PC-3 (cell line): ENCODE results near the gene PLPP1. TPM values are rescaled to one million over a fixed set of nuclear protein-coding genes. Genes with fewer than 3 reads are reported as not detected.

Source experiments
- ATAC-seq: fragments of 200-7000 bp; cut with Tn5 transposase; 2 replicates; pipeline ENCODE4 v1.9.1; 2020; ENCODE audit warnings: mild to moderate bottlenecking, moderate library complexity
- BruUV-seq: library from RNA; stranded (reverse); fragments of 400-500 nt; replicated peaks from 2 replicates; lab custom pipeline; 2021; lab: Mats Ljungman, UMichigan
- CTCF ChIA-PET: fragments of 300-600 bp; sonication (Branson Sonifier 250); formaldehyde crosslinking; loops from one replicate; lab custom pipeline; 2022; ENCODE audit warnings: antibody characterized with exemption; lab: Charles Lee
- POLR2A ChIA-PET: fragments of 300-600 bp; sonication (Branson Sonifier 250); formaldehyde crosslinking; loops from one replicate; lab custom pipeline; 2022; ENCODE audit warnings: antibody characterized with exemption; ENCODE audit not compliant: unreplicated experiment; lab: Charles Lee
- DNase-seq: peaks from one replicate; pipeline ENCODE4 v3.0.0-alpha.2; 2015
- H2AFZ ChIP-seq: fragments of 300-600 bp; sonication (generic); 2 replicates; pipeline ENCODE4 v1.6.0; 2016; ENCODE audit warnings: antibody characterized with exemption, low read length
- H3F3A ChIP-seq: fragments of 300-600 bp; sonication (generic); one replicate; pipeline ENCODE4 v1.6.0; 2017; ENCODE audit warnings: antibody characterized with exemption, low read length, control low read depth, mild to moderate bottlenecking; ENCODE audit not compliant: unreplicated experiment
- H3K27ac ChIP-seq: fragments of 300-600 bp; sonication (generic); 2 replicates; pipeline ENCODE4 v1.5.1; 2016; ENCODE audit warnings: mild to moderate bottlenecking, low read length
- H3K27me3 ChIP-seq: fragments of 300-600 bp; sonication (generic); 2 replicates; pipeline ENCODE4 v1.6.1; 2016; ENCODE audit warnings: low read length, mixed read lengths
- H3K36me3 ChIP-seq: fragments of 300-600 bp; sonication (generic); 2 replicates; pipeline ENCODE4 v1.6.1; 2016; ENCODE audit warnings: low read depth, mixed run types, low read length, mixed read lengths
- H3K4me1 ChIP-seq: fragments of 300-600 bp; sonication (generic); 2 replicates; pipeline ENCODE4 v1.5.1; 2016; ENCODE audit warnings: low read length; ENCODE audit not compliant: insufficient read depth
- H3K4me2 ChIP-seq: fragments of 300-600 bp; sonication (generic); 2 replicates; pipeline ENCODE4 v1.6.0; 2016; ENCODE audit warnings: low read length
- H3K4me3 ChIP-seq: fragments of 300-600 bp; sonication (generic); 2 replicates; pipeline ENCODE4 v1.5.1; 2016; ENCODE audit warnings: mild to moderate bottlenecking, low read length, mixed read lengths
- H3K79me2 ChIP-seq: fragments of 300-600 bp; sonication (generic); 2 replicates; pipeline ENCODE4 v1.6.1; 2017; ENCODE audit warnings: low read length, mixed read lengths
- H3K9ac ChIP-seq: fragments of 300-600 bp; sonication (generic); 2 replicates; pipeline ENCODE4 v1.6.0; 2016; ENCODE audit warnings: mild to moderate bottlenecking, low read length
- H3K9me2 ChIP-seq: fragments of 300-600 bp; sonication (generic); replicated peaks from 2 replicates; pipeline ENCODE4 v1.6.1; 2016; ENCODE audit warnings: mixed run types, low read length, mixed read lengths
- H3K9me3 ChIP-seq: fragments of 300-600 bp; sonication (generic); 2 replicates; pipeline ENCODE4 v1.6.1; 2016; ENCODE audit warnings: low read length, mixed read lengths
- H4K20me1 ChIP-seq: fragments of 300-600 bp; sonication (generic); 2 replicates; pipeline ENCODE4 v1.6.1; 2016; ENCODE audit warnings: low read length, mixed read lengths
- CTCF ChIP-seq: fragments of 300-600 bp; sonication (generic); conservative IDR thresholded peaks from 2 replicates; pipeline ENCODE4 v1.5.1; 2017; ENCODE audit warnings: antibody characterized with exemption, low read depth, mild to moderate bottlenecking, low read length
- EZH2 ChIP-seq: fragments of 300-600 bp; sonication (generic); IDR thresholded peaks from one replicate; pipeline ENCODE4 v1.6.1; 2017; ENCODE audit warnings: antibody characterized with exemption, mild to moderate bottlenecking, low read length; ENCODE audit not compliant: unreplicated experiment
- EZH2phosphoT487 ChIP-seq: fragments of 300-600 bp; sonication (generic); IDR thresholded peaks from 2 replicates; pipeline ENCODE4 v1.6.1; 2018; ENCODE audit warnings: mild to moderate bottlenecking, antibody characterized with exemption, low read length, borderline replicate concordance
- intact Hi-C: fragments of 100-400 bp; cut with micrococcal nuclease; formaldehyde crosslinking; loops from 2 replicates; pipeline ENCODE4 v1.9.0; 2023
- total RNA-seq: library from RNA; depleted of rRNA; stranded (reverse); fragments of >200 nt; gene quantifications from 2 replicates; pipeline ENCODE4 v1.2.3, GENCODE V29; 2014

The PLPP1 gene
- total RNA-seq, 1 experiment from 2014 or later: 16.2 TPM

GRCh38 chr5:55432549-55432948, 102.2 kb downstream of the PLPP1 start:
- POLR2A ChIA-PET: no interaction called here
- no peaks in the 10 kb centered on the region for H3K36me3 ChIP-seq
- peak; percentile 32 for DNase-seq
- H4K20me1 ChIP-seq: no peaks in the 10 kb centered on the region
- H3K4me1 ChIP-seq: peaks cover 9% of the 10 kb centered on the region
- H3K4me3 ChIP-seq: no peak overlapping the region
- intact Hi-C loops: no loop called here
- CTCF ChIA-PET: no interaction called here
- H3K27me3 ChIP-seq: no peaks in the 10 kb centered on the region
- no peaks in the 10 kb centered on the region for H3K79me2 ChIP-seq
- H2AFZ ChIP-seq: no peak overlapping the region
- H3K4me2 ChIP-seq: no peak overlapping the region
- H3K9ac ChIP-seq: no peak overlapping the region
- no peak overlapping the region for H3K27ac ChIP-seq
- TF ChIP-seq EZH2: no peak
- no peak for TF ChIP-seq EZH2phosphoT487
- no peak for TF ChIP-seq CTCF
- H3K9me3 ChIP-seq: no peaks in the 10 kb centered on the region
- no peaks in the 10 kb centered on the region for H3F3A ChIP-seq
- ATAC-seq: no peak
- no peaks in the 10 kb centered on the region for H3K9me2 ChIP-seq
- BruUV-seq: no TSS peak

DNA sequence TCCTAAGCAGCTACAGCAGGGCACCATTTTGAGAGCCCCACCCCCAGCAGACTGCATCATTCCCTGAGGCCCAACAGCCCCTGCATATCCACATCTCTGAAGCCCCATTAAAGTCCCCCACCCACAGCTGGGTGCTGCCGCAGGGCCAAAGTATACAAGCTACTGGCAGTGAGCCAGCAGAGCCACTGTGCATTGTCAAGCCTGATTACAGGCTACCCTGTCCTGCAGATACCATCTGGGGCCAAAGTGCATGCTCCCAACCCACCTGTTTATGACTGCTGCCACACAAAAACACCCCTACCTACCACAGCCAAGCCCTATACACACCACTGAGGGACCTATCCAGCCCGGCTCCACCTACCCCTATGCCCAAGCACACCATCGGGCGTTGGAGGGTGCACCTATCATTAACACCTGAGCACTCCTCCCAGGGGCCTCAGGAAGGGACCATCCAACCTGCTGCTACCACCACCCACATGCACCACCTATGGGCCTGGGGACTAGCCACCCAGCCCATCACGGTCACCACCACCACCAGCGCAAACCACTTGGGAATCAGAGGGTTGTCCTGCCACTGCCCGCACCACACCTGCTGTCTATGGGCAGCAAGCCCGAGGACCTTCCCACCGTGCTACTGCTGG, 105.0 kb downstream of the PLPP1 start:
- TF ChIP-seq EZH2phosphoT487: no peak
- TF ChIP-seq CTCF: no peak
- no peak for TF ChIP-seq EZH2
- no peak overlapping the region for H3K27ac ChIP-seq
- H3K4me2 ChIP-seq: no peak overlapping the region
- H3K36me3 ChIP-seq: 0 out of 2 replicates have a peak, but pooled peaks cover 4% of the 10 kb centered on the region
- H4K20me1 ChIP-seq: no peaks in the 10 kb centered on the region
- H3F3A ChIP-seq: no peaks in the 10 kb centered on the region
- H3K79me2 ChIP-seq: no peaks in the 10 kb centered on the region
- CTCF ChIA-PET: no interaction called here
- ATAC-seq (no peak), DNase-seq (no peak)
- intact Hi-C loops: no loop called here
- H3K27me3 ChIP-seq: no peaks in the 10 kb centered on the region
- H3K4me1 ChIP-seq: no peaks in the 10 kb centered on the region
- no peak overlapping the region for H3K4me3 ChIP-seq
- no peak overlapping the region for H2AFZ ChIP-seq
- H3K9me2 ChIP-seq: no peaks in the 10 kb centered on the region
- H3K9ac ChIP-seq: no peak overlapping the region
- POLR2A ChIA-PET: no interaction called here
- no TSS peak for BruUV-seq
- H3K9me3 ChIP-seq: no peaks in the 10 kb centered on the region

- H3K27ac ChIP-seq: no peak overlapping the region
- TF ChIP-seq EZH2phosphoT487 (no peak), EZH2 (no peak), CTCF (no peak)
- CTCF ChIA-PET: no interaction called here
- intact Hi-C loops: no loop called here
- no peaks in the 10 kb centered on the region for H4K20me1 ChIP-seq
- H3F3A ChIP-seq: no peaks in the 10 kb centered on the region
- BruUV-seq: no TSS peak
- ATAC-seq: no peak
- H2AFZ ChIP-seq: no peak overlapping the region
- H3K9me3 ChIP-seq: no peaks in the 10 kb centered on the region
- H3K27me3 ChIP-seq: no peaks in the 10 kb centered on the region
- H3K79me2 ChIP-seq: no peaks in the 10 kb centered on the region
- H3K9ac ChIP-seq: no peak overlapping the region
- H3K4me3 ChIP-seq: no peak overlapping the region
- POLR2A ChIA-PET: no interaction called here
- H3K4me1 ChIP-seq: no peaks in the 10 kb centered on the region
- no peak for DNase-seq
- H3K9me2 ChIP-seq: no peaks in the 10 kb centered on the region
- no peak overlapping the region for H3K4me2 ChIP-seq
- 0 out of 2 replicates have a peak, but pooled peaks cover 4% of the 10 kb centered on the region for H3K36me3 ChIP-seq
Measured at GRCh38 chr5:55429221-55429612, 105.5 kb downstream of the PLPP1 start.
